Left ventricle myocardium superior (tissue), 1 donor: ENCODE data around the gene IRF7. TPM values are rescaled to one million over a fixed set of nuclear protein-coding genes. Genes with fewer than 3 reads are reported as not detected.

Experiments used
- ATAC-seq: fragments of 200-7000 bp; cut with Tn5 transposase; one replicate; pipeline ENCODE4 v1.9.1; 2020; ENCODE audit warnings: mild to moderate bottlenecking, moderate library complexity
- DNase-seq: peaks from one replicate; pipeline ENCODE4 v3.0.0-alpha.2; 2020
- intact Hi-C: fragments of 100-400 bp; cut with micrococcal nuclease; formaldehyde crosslinking; loops from one replicate; pipeline ENCODE4 v1.11.0; 2022
- total RNA-seq: library from RNA; stranded (reverse); fragmentation: NEBNext Ultra II Directional; extraction: Animal tissue kit (Norgen Biotek cat#: 25700); gene quantifications from one replicate; pipeline ENCODE4 v1.2.1, GENCODE V29; 2021
- donor health status: DM: no; HTN: yes; CAD: no; lungs with severe emphysema.

IRF7 gene
- total RNA-seq, 1 donor from 2014 or later = 14.4 TPM

- no peak for ATAC-seq
- intact Hi-C loops = no loop called here
- DNase-seq = no peak
These were observed 28.3 kb upstream of the IRF7 start for GRCh38 chr11:643849-644738.

- intact Hi-C loops = no loop called here
- ATAC-seq = no peak
- DNase-seq = no peak
These were observed 27.6 kb upstream of the IRF7 start for GRCh38 chr11:643366-643765.

DNA sequence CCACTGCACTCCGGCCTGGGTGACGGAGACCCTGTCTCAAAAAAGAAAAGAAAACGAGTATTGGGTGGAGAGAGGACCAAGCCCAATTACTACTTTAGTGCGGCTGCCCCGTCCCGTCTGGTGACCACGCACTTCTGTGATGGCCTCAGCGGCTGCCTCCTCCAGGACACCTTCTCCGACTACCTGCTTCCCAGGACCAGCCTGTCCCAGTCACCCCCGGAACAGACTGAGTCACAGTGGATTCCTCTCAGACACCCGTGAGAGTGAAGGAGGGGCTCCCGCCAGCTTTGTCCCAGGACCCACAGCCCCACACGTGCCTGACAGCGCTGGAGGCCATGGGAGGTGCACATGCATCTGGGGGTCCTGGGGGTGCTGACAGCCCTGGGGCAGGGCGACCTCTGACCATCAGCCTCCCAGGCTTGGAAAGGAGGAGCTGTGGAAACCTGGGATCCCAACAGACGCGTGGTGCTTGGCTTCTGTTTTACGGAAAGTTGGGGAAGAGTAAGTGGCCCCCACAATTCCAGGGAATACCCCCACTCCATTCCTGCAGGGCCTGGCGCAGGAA, 26.1 kb upstream of the IRF7 start:
- DNase-seq (no peak), ATAC-seq (no peak)
- intact Hi-C loops = no loop called here

GRCh38 chr11:640021-640706, 24.4 kb upstream of the IRF7 start:
- ATAC-seq = no peak

GRCh38 chr11:639332-639955, 23.7 kb upstream of the IRF7 start:
- DNase-seq = no peak
- intact Hi-C loops = no loop called here
- ATAC-seq = no peak

More at GRCh38 chr11:640021-640706, 24.4 kb upstream of the IRF7 start:
- intact Hi-C loops = no loop called here
- DNase-seq = no peak

DNA sequence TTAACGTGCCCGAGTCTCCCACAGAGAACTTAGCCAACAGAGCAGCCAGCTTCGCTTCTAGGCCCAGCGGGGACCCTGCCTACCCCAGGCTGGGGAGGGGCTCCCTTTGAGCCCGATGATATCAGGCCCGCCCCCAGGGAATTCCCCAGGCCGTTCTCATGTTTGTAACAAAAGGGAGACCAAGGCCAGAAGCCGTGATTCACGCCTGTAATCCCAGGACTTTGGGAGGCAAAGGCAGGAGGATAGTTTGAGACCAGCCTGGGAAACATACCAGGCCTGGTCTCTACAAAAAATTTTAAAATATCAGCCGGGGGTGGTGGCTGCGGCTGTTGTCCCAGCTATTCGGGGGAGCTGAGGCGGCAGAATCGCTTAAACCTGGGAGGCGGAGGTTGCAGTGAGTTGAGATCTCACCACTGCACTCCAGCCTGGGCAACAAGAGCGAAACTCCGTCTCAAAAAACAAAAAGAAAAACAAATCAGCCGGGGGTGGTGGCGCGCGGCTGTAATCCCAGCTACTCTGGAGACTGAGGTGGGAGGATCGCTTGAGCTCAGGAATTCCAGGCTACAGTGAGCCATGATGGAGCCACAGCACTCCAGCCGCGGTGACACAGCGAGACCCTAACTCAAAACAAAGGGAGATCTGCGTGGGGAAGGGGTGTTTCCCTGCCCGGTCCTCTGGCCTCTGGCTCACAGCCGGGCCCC, 23.0 kb upstream of the IRF7 start:
- ATAC-seq (no peak), DNase-seq (no peak)

GRCh38 chr11:637593-638521, 22.1 kb upstream of the IRF7 start:
- ATAC-seq = no peak
- intact Hi-C loops = no loop called here
- DNase-seq = no peak

More for the DNA sequence above, 23.0 kb upstream of the IRF7 start:
- intact Hi-C loops = no loop called here

- intact Hi-C loops = no loop called here
These were observed 21.5 kb upstream of the IRF7 start for GRCh38 chr11:637333-637592.

DNA sequence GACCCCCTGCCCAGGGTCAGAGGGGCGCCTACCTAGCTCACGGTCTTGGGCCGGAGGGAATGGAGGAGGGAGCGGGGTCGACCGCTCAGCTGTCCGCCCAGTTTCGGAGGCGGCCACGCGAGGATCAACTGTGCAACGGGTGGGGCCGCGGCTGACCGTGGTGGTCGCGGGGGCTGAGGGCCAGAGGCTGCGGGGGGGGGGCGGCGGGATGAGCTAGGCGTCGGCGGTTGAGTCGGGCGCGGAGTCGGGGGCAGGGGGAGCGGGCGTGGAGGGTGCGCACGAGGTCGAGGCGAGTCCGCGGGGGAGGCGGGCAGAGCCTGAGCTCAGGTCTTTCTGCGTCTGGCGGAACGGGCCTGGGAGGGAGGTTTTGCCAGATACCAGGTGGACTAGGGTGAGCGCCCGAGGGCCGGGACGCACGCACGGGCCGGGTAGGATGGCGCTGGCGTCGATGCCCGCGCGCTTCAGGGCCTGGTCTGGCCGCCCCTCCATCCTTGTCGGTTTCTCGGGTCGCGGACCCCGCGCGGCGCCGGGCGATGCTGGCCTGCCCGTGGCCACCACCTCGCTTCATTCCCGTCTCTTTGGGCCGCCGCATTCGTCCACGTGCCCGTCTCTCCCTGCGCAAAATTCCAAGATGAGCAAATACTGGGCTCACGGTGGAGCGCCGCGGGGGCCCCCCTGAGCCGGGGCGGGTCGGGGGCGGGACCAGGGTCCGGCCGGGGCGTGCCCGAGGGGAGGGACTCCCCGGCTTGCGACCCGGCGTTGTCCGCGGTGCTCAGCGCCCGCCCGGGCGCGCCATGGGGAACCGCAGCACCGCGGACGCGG, 21.0 kb upstream of the IRF7 start, which contains the start of gene DRD4:
DRD4 (plus strand) TSS at position 759 of the 822 bp plus-strand sequence; CDS start at position 795, 36 bp downstream.
- intact Hi-C loops = no loop called here
- DNase-seq (no peak), ATAC-seq (peak; percentile 70)

More at GRCh38 chr11:637333-637592, 21.5 kb upstream of the IRF7 start:
- ATAC-seq (no peak), DNase-seq (no peak)

- intact Hi-C loops = no loop called here
- ATAC-seq (no peak), DNase-seq (no peak)
These were observed 20.3 kb upstream of the IRF7 start for GRCh38 chr11:635945-636510.

GRCh38 chr11:630871-631270, 15.1 kb upstream of the IRF7 start:
- ATAC-seq (no peak), DNase-seq (no peak)
- intact Hi-C loops = no loop called here

DNA sequence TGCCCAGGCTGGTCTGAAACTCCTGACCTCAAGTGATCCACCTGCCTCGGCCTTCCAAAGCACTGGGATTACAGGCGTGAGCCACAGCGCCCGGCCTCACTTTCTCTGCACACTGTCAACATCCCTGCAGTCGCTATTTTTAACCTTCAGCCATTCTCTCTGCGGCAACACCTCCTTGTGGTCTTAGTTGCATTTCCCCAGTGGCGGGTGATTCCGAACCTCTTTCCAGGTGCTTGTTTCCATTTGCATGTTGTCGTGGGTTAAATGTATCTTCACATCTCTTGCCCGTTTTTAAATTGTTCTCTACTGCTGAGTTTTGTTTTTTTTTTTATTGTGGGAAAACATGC, 13.5 kb upstream of the IRF7 start:
- intact Hi-C loops = no loop called here
- ATAC-seq = peak; percentile 84
- peak; percentile 45 for DNase-seq

GRCh38 chr11:628056-628455, 12.3 kb upstream of the IRF7 start:
- no peak for ATAC-seq
- peak; percentile 27 for DNase-seq
- intact Hi-C loops = no loop called here

DNA sequence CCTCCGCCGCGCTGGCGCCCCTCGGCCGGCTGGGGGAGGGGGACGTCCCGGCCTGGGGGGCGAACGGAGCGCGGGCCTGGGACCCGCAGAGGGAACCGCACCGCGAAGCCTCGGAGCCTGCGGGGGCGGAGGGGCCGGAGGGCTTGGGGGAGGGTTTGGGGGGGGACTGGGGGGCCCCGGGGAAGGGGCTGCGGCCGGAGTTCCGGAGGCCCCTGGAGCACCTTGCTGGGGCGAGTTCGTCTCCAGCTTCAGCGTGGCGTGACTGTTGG, 11.5 kb upstream of the IRF7 start:
- intact Hi-C loops = no loop called here
- DNase-seq (no peak), ATAC-seq (no peak)

DNA sequence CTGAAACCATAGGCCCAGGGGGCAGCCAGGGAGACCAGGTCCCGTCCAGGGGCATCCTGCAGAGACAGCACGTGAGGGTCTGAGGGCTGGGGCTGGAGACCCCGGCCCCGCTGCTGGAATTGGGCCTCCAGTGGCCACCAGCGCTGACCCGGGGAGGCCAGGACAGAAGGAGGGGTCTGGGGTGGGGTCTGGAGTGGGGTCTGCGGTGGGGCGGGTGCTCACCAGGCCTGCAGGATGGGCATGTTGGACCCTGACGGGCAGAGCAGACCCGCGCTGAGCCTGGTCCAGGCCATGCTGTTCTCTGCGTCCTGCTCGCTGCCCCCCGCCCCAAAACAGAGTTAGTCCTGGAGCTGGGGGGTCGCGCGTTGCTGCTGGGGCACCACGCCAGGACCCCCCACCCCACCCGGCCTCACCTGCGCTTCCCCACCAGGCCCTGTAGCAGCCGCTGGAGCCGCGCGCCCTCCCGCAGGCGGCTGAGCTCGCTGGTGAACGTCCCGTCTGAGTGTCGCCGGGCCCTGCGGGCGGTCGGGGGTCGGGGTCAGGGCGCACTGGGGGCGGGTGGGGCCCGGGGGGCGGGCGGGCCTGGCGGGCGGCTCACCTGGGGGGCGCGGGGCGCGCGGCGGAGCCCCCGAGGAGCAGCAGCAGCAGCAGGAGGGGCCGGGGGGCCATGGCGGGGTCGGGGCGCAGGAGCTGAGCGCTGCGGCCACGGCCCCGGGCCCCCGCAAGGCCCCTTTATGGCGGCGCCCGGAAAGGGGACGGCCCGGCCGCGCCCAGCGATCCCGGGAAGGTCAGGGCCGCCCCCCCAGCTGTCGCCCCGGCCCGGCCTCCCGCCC, 10.9 kb upstream of the IRF7 start, which contains the start of gene SCT:
SCT (minus strand) TSS at position 707 of the 833 bp plus-strand sequence; CDS start at position 669, 38 bp downstream.
- DNase-seq = no peak
- no peak for ATAC-seq
- intact Hi-C loops = no loop called here

DNA sequence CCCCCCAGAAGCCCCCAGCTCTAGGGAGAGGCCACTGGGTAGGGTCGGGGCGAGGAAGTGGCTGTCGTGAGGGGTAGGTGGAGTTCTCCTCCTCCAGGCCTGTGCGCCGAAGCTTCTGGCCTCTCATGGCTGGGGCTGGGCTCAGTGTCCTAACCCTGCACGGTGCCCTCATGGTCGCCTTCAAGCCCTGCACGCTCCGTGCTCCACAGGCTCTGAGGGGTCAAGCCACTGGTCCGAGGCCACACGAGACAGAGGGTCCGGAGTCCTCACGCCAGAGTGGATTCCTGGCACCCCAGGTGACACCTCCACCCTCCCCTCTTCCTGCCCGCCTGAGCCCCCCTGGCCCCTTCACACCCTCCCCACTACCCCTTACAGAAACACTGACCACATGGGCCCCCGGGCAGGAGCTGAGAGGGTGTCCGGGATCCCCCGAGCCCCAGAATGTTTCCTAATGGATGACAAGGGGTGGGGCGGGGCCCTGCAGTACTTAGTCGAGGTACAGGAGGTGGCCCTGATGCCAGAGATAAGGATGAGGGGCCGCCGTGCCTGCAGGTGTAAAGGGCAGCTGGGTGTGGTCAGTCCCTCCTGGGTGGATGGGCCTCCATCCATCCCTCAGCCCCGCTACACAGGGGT, 10.0 kb upstream of the IRF7 start:
- ATAC-seq = no peak
- DNase-seq = no peak
- intact Hi-C loops = no loop called here
